Activated T-helper 1 cell treated with anti-CD3 and anti-CD28 coated beads, Interleukin-12 subunit alpha, Interleukin-12 subunit beta, Interleukin-2, Interleukin-4 antibody, amounts not matched to agents 30 ng/mL and 10 ng/mL and 1 ng/mL, durations not matched to agents 14 hours and 24 hours and 36 hours (primary cell): ENCODE data around the gene EME2. TPM values are rescaled to one million over a fixed set of nuclear protein-coding genes. Genes with fewer than 3 reads are reported as not detected.

Source experiments
- DNase-seq: peaks from one replicate; pipeline ENCODE4 v3.0.0; 2021; ENCODE audit warnings: low spot score
- H3K27ac Mint-ChIP-seq: one replicate; pipeline ENCODE4 v1.8.0; 2021; ENCODE audit warnings: mild to moderate bottlenecking, mixed read lengths
- H3K27me3 Mint-ChIP-seq: one replicate; pipeline ENCODE4 v1.8.0; 2022; ENCODE audit warnings: mild to moderate bottlenecking, moderate library complexity, mixed read lengths; ENCODE audit not compliant: insufficient read depth
- H3K36me3 Mint-ChIP-seq: one replicate; pipeline ENCODE4 v1.8.0; 2021; ENCODE audit warnings: low read depth, mixed read lengths
- H3K4me1 Mint-ChIP-seq: one replicate; pipeline ENCODE4 v1.8.0; 2021; ENCODE audit warnings: low read depth, mixed read lengths
- H3K4me3 Mint-ChIP-seq: one replicate; pipeline ENCODE4 v1.8.0; 2021; ENCODE audit warnings: mild to moderate bottlenecking, moderate library complexity, mixed read lengths
- H3K9me3 Mint-ChIP-seq: one replicate; pipeline ENCODE4 v1.8.0; 2021; ENCODE audit warnings: mixed read lengths
- intact Hi-C: fragments of 100-400 bp; cut with micrococcal nuclease; formaldehyde crosslinking; loops from one replicate; pipeline ENCODE4 v1.15.1; 2024
- total RNA-seq: library from RNA; stranded (reverse); gene quantifications from 2 replicates; pipeline ENCODE4 v1.2.3, GENCODE V29; 2022

EME2 gene
- total RNA-seq, 1 donor from 2014 or later, result 31.0 TPM

DNA sequence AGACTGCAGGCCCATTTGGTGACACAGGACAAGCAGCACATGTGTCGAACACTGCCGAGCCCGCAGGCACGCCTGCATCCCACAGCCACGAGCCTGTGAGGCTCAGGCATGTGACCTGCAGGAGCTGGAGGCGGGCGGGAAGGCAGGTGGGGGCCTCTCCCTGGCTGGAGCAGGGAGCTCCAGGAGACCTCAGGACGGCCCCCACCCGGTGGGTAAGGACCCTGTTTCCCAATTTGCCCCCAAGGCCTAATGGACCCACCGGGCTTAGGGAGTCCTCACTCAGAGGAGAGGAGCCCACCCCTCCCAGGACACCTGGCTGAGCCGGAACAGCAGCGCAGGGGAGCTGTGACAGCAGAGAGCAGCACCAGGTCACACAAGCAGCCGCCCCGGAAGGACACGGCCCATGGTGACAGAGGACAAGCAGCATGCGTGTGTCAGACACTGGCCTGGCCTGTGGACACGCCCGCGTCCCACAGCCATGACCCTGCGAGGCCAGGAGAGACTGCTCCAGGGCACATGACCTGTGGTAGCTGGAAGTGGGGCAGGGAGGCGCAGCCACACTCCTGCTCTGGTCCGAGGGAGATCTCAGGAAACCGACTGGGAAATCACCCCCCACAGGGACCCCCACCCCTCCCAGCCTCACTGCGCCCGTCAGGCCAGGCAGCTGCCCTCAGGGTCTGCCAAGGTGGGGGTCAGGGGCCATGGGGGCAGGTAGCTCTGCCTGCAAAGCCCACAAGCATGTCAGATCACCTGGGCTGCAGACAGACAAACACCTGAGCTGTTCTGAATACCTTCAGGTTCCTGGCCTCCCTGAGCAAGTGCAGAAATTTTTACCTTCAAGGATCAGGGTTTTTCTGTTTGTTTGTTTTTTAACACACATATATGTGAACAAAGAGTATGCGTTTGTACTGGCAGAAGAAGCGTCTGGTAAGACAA lies 7.4 kb downstream of the EME2 start:
- Mint-ChIP-seq H3K27ac (no peak overlapping the region), H3K36me3 (peaks cover 3% of the 10 kb centered on the region), H3K4me3 (peak overlapping the region; percentile 85), H3K4me1 (no peaks in the 10 kb centered on the region), H3K27me3 (no peaks in the 10 kb centered on the region), H3K9me3 (no peaks in the 10 kb centered on the region)
- DNase-seq, result no peak
- intact Hi-C loops, result loop anchor here (5.0 to 10.0 kb wide), 2 partner anchors 147 to 755 kb away; partner anchors contain the start of genes CEMP1 and PDPK1

DNA sequence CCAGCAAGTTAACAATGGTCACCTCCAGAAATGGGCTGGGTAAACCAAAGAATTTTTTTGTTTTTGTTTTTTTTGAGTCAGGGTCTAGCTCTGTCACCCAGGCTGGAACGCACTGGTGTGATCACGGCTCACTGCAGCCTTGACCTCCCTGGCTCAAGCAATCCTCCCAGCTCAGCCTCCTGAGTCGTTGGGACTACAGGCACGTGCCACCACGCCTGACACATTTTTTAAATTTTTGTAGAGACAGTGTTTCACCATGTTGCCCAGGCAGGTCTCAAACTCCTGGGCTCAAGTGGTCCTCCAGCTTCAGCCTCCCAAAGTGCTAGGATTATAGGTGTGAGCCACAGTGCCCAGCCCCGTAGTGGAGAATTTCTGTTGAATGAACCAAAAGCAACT lies 8.1 kb downstream of the EME2 start:
- no peaks in the 10 kb centered on the region for H3K27me3 Mint-ChIP-seq
- no peak overlapping the region for H3K27ac Mint-ChIP-seq
- no peaks in the 10 kb centered on the region for H3K9me3 Mint-ChIP-seq
- intact Hi-C loops, result loop anchor here (5.0 to 10.0 kb wide), 2 partner anchors 147 to 754 kb away; partner anchors contain the start of genes CEMP1 and PDPK1
- peak overlapping the region; percentile 85 for H3K4me3 Mint-ChIP-seq
- no peak for DNase-seq
- H3K4me1 Mint-ChIP-seq, result no peaks in the 10 kb centered on the region
- H3K36me3 Mint-ChIP-seq, result peaks cover 3% of the 10 kb centered on the region

DNA sequence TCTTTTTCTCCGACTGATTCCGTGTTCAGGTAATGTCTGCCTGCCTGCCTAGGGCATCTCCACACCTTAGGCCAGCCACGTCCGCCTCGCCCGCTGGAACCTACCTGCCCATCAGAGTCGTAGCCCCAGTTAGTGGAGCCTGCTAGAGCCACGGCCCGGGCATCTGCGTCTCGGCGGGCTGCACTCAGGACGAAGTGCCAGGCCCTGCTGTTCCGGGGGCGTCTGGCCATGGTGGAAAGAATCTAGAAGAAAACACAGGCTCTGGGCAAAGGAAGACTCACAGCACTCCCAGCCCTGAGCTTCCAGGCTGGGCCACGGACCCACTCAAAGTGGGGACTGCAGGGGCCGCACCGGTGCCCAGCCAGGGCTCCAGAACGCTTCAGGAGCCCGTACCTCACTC lies 8.6 kb downstream of the EME2 start:
- no peak for DNase-seq
- Mint-ChIP-seq H3K4me1 (no peaks in the 10 kb centered on the region), H3K36me3 (peaks cover 3% of the 10 kb centered on the region), H3K9me3 (no peaks in the 10 kb centered on the region), H3K27me3 (no peaks in the 10 kb centered on the region), H3K27ac (peak overlapping the region; percentile 40), H3K4me3 (peak overlapping the region; percentile 85)
- intact Hi-C loops, result loop anchor here (5.0 to 10.0 kb wide), 2 partner anchors 146 to 754 kb away; partner anchors contain the start of genes CEMP1 and PDPK1

DNA sequence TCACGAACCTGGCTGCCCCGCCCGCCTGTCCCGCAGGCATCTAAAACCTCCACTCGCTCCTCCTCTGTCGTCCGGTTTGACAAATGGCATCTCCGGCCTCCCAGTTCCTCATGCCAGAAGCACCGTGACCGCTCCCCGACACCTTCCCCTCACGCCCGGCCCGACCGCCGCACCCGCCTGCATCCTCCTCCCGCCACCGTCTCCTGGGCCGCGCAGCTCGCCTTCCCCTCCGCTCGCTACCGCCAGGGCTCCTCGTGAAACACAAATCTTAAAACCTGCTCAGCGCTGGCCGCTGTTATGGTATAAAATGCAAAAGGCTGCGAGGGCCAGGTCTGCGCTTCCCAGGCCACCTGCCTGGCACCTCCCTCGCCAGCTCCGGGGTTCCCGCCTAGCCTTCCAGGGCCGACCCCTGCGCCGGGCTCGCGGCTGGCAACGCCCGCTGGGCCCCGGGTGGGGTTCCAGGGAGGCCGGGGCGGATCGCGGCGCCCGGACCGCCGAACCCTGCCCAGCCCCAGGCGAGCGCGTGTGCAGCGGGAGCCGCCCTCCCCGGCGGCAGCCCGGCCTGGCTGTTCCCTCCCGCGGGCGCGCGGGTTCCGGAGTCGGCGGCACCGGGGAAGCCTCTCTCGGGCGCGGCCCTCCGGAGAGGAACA lies 9.3 kb downstream of the EME2 start:
- Mint-ChIP-seq H3K9me3 (no peaks in the 10 kb centered on the region), H3K27ac (peak overlapping the region; percentile 40), H3K4me1 (no peaks in the 10 kb centered on the region), H3K36me3 (peaks cover 3% of the 10 kb centered on the region), H3K27me3 (no peaks in the 10 kb centered on the region), H3K4me3 (peak overlapping the region; percentile 85)
- no peak for DNase-seq
- intact Hi-C loops, result loop anchor here (1.0 to 10.0 kb wide), 10 partner anchors 9 to 753 kb away; partner anchors contain the start of genes CEMP1, E4F1, FAHD1 and MAPK8IP3

DNA sequence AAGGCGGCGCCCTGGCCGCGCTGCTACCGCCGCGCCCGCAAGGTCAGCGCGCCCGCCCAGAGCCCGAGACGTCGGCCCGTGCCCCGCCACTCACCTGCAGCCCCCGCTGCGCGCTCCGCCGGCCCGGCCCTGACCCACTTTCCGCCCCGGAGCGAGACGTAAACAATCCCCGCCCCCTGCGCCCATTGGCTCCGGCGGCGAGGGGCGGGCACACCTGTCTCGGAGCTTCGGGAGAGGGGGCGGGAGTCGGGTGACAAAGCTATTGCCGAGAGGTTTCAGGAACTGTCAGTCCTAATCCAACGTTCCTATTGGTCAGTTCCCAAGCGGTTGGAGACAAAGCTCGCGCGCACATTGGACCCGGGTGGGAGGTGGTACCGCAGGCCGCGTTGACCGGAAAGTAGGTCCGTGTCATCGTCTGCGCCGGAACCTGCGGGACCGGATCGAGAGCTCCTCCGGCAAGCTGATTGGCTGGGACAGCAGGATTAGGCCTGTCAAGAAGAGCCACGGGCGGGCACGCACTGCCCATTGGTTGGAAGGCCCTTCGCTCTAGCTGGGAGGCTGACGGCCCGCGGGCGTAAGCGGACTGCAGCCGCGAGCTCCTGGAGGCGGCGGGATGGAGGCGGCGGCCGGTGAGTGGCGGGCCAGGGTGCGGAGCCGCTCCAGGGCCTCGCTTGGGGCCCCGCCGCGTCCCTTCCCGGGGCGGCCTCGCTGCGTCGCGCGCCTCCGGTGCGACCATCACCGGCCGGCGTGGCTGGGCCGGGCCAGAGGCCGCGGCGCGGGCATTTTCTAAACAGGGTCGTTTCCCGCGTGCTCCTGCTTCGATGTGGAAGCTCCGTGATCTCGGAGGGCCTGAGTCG lies 10.0 kb downstream of the EME2 start, which contains the start of the genes NUBP2 and SPSB3:
NUBP2 (plus strand) TSS at position 553 of the 857 bp plus-strand sequence; CDS start at position 614, 61 bp downstream.
SPSB3 (minus strand) TSS at position 164 of the 857 bp plus-strand sequence. CDS start 1,088 bp downstream, outside the sequence.
- DNase-seq, result peak; percentile 99
- H3K9me3 Mint-ChIP-seq, result no peaks in the 10 kb centered on the region
- no peaks in the 10 kb centered on the region for H3K27me3 Mint-ChIP-seq
- H3K27ac Mint-ChIP-seq, result peak within 1 kb of the TSS; percentile 81
- intact Hi-C loops, result loop anchor here (1.0 to 10.0 kb wide), 10 partner anchors 9 to 752 kb away; partner anchors contain the start of genes CEMP1, E4F1, FAHD1 and MAPK8IP3
- H3K36me3 Mint-ChIP-seq, result peaks cover 3% of the 10 kb centered on the region
- no peaks in the 10 kb centered on the region for H3K4me1 Mint-ChIP-seq
- H3K4me3 Mint-ChIP-seq, result peak within 1 kb of the TSS; percentile 93

DNA sequence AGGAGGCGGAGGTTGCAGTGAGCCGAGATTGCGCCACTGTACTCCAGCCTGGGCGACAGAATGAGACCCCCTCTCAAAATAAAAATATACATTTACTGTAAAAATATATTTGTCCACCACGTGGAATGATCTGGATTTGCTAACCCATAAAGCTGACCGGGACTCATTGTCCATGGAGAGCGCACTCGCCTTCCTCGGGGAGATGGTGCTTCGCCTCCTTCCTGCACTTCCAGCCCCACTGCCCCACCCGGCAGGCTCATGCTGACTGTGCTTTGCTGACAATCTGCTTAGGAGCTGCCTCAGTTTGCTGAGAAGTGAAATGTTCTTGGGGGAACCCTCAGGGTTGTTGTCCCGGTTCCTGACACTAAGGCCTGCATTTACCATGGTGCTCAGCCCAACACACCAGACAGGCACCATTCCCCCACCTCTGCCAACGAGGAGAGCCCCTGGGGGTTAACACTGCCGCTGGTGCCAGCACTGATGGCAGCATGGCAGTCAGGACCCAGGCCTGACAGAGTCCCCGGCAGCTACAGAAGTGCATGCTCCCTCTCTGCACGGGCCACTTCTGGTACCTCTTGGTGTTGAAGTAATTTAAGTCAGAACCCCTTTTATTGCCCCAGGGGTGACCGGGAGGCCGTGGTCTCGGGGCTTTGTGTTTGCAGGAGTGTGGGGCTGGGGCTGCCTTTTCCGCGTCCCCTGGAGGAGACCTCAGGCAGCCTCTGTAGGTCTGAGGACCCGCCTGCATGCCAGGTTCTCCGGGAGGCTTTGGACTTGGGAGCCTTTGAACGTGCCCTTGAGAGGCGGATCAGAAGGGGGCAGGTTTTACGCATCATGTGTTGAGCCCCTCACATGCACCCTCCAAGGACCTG lies 12.6 kb downstream of the EME2 start:
- Mint-ChIP-seq H3K4me3 (peak overlapping the region; percentile 75), H3K27me3 (no peaks in the 10 kb centered on the region), H3K36me3 (peaks cover 4% of the 10 kb centered on the region), H3K4me1 (no peaks in the 10 kb centered on the region), H3K27ac (no peak overlapping the region), H3K9me3 (no peaks in the 10 kb centered on the region)
- DNase-seq, result no peak
- intact Hi-C loops, result loop anchor here (5.0 to 10.0 kb wide), 2 partner anchors 142 to 750 kb away; partner anchors contain the start of genes CEMP1 and PDPK1

DNA sequence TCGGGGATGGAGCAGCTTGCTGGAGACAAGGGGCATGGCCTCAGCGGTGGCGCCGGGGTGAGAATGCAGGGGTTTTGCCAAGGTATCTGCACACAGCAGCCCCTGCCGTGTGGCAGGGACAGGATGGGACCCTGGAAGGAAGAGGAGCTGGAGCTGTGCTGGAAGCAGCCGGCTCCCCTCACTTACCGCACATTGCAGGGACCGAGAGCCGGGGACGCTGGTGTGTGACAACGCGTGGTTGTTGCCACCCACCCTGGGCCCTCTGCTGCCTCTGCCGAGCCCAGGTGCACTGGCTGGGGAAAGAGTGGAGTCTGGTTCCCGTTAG lies 13.2 kb downstream of the EME2 start:
- DNase-seq, result no peak
- no peak overlapping the region for H3K4me3 Mint-ChIP-seq
- intact Hi-C loops, result loop anchor here (10.0 kb wide), 1 partner anchor 749 kb away; the partner anchor contains the start of genes CEMP1 and PDPK1
- no peak overlapping the region for H3K27ac Mint-ChIP-seq
- H3K27me3 Mint-ChIP-seq, result no peaks in the 10 kb centered on the region
- H3K9me3 Mint-ChIP-seq, result no peaks in the 10 kb centered on the region
- H3K4me1 Mint-ChIP-seq, result no peaks in the 10 kb centered on the region
- H3K36me3 Mint-ChIP-seq, result peaks cover 4% of the 10 kb centered on the region

DNA sequence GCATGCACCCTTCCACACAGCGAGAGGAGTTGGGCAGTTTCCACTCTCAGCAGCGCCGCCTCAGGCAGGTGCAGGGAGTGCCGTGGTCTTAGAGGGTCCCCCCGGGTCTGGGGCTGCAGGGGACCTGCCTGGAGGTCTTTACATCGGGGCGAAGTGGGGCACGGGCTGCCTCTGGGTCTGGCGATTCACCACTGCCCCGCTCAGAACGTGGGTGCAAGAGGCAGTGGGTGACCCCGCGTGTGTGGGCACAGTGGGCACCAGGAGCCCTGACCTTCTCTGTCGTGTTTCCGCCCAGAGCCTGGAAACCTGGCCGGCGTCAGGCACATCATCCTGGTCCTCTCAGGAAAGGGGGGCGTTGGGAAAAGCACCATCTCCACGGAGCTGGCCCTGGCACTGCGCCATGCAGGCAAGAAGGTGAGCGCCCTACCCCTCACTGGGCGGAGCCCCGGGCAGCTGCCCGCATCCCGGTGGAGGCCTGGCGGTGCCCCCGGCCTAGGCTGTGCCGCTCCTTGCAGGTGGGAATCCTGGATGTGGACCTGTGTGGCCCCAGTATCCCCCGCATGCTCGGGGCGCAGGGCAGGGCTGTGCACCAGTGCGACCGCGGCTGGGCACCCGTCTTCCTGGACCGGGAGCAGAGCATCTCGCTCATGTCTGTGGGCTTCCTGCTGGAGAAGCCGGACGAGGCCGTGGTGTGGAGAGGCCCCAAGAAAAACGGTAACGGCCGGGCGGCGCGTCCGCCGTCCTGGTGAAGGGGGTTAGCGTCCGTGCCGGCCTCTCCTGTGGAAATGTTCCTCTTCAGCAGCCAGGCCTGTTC lies 13.8 kb downstream of the EME2 start:
- Mint-ChIP-seq H3K27me3 (no peaks in the 10 kb centered on the region), H3K36me3 (peaks cover 4% of the 10 kb centered on the region), H3K4me1 (no peaks in the 10 kb centered on the region), H3K27ac (no peak overlapping the region), H3K9me3 (no peaks in the 10 kb centered on the region), H3K4me3 (no peak overlapping the region)
- DNase-seq, result no peak
- intact Hi-C loops, result loop anchor here (10.0 kb wide), 1 partner anchor 748 kb away; the partner anchor contains the start of genes CEMP1 and PDPK1

DNA sequence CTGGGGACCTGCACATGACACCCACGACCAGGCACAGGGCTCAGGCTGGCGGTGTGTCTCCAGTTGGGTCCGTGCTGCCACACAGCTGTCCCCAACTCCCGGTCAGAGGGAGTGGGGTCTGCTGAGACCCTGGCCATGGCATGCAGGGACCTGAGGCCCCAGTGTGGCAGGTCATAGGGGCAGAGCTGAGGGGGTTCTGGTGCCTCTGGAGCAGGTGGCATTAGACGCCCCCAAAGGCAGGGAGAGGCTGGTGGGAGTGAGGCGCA lies 14.4 kb downstream of the EME2 start:
- Mint-ChIP-seq H3K27me3 (no peaks in the 10 kb centered on the region), H3K27ac (no peak overlapping the region), H3K4me3 (no peak overlapping the region), H3K36me3 (peaks cover 4% of the 10 kb centered on the region), H3K9me3 (no peaks in the 10 kb centered on the region), H3K4me1 (no peaks in the 10 kb centered on the region)
- intact Hi-C loops, result loop anchor here (10.0 kb wide), 1 partner anchor 748 kb away; the partner anchor contains the start of genes CEMP1 and PDPK1
- no peak for DNase-seq

DNA sequence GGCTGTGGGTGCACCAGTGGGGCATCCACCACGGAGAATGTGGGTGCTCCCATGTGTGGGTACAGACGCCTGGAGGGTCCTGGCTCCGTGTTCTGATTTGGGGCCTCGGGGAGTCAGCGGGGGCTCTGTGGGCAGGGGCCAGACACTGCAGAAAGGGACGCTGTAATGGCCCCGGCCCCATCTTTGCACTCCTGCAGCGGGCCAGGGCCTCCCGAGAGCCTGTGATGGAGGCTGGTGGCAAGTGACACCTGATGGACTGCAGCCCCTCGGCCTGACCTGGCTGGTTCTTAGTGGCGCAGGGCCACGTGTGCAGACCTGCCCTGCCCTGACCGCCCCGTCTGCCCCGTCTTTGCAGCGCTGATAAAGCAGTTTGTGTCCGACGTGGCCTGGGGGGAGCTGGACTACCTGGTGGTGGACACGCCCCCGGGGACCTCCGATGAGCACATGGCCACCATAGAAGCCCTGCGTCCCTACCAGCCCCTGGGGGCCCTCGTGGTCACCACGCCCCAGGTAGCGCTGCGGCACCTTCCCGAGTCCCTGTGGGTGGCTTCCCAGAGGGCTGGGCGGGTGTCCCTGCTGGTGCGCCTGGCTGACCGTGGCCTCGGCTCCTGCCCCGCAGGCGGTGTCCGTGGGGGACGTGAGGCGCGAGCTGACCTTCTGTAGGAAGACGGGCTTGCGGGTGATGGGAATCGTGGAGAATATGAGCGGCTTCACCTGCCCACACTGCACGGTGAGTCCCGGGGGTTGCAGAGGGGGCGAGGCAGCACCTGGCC lies 14.9 kb downstream of the EME2 start:
- Mint-ChIP-seq H3K27ac (no peak overlapping the region), H3K4me1 (no peaks in the 10 kb centered on the region), H3K9me3 (no peaks in the 10 kb centered on the region), H3K27me3 (no peaks in the 10 kb centered on the region), H3K4me3 (no peak overlapping the region), H3K36me3 (peaks cover 4% of the 10 kb centered on the region)
- DNase-seq, result no peak
- intact Hi-C loops, result loop anchor here (10.0 kb wide), 1 partner anchor 747 kb away; the partner anchor contains the start of genes CEMP1 and PDPK1
